Smooth muscle cell (in vitro differentiated cells): Measurements from ENCODE around the gene PDZRN3. TPM values are rescaled to one million over a fixed set of nuclear protein-coding genes. Genes with fewer than 3 reads are reported as not detected.

ENCODE experiments used
- DNase-seq: peaks from one replicate; lab custom pipeline; 2025; ENCODE audit not compliant: unreplicated experiment; lab: John Stamatoyannopoulos, UW
- H2AFZ ChIP-seq: fragments of 200-600 bp; sonication (generic); 2 replicates; pipeline ENCODE4 v1.6.0; 2016; ENCODE audit warnings: antibody characterized with exemption, low read depth, mild to moderate bottlenecking
- H3F3A ChIP-seq: fragments of 200-600 bp; sonication (generic); 2 replicates; pipeline ENCODE4 v1.6.0; 2017; ENCODE audit warnings: antibody characterized with exemption, low read depth
- H3K27ac ChIP-seq: fragments of 200-600 bp; sonication (generic); 2 replicates; pipeline ENCODE4 v1.5.1; 2016; ENCODE audit warnings: low read depth, mild to moderate bottlenecking
- H3K27me3 ChIP-seq: fragments of 200-600 bp; sonication (generic); 2 replicates; pipeline ENCODE4 v1.6.1; 2016; ENCODE audit warnings: low read depth, mild to moderate bottlenecking
- H3K36me3 ChIP-seq: fragments of 200-600 bp; sonication (generic); 2 replicates; pipeline ENCODE4 v1.5.1; 2016; ENCODE audit warnings: low read depth
- H3K4me1 ChIP-seq: fragments of 200-600 bp; sonication (generic); 2 replicates; pipeline ENCODE4 v1.5.1; 2016; ENCODE audit warnings: low read depth
- H3K4me2 ChIP-seq: fragments of 200-600 bp; sonication (generic); 2 replicates; pipeline ENCODE4 v1.6.0; 2016; ENCODE audit warnings: mild to moderate bottlenecking
- H3K4me3 ChIP-seq: fragments of 200-600 bp; sonication (generic); 2 replicates; pipeline ENCODE4 v1.5.1; 2016; ENCODE audit warnings: mild to moderate bottlenecking
- H3K79me2 ChIP-seq: fragments of 200-600 bp; sonication (generic); 2 replicates; pipeline ENCODE4 v1.6.0; 2016; ENCODE audit warnings: low read depth, mild to moderate bottlenecking
- H3K9ac ChIP-seq: fragments of 200-600 bp; sonication (generic); 2 replicates; pipeline ENCODE4 v1.6.0; 2016; ENCODE audit warnings: low read depth
- H3K9me3 ChIP-seq: fragments of 200-600 bp; sonication (generic); replicated peaks from 2 replicates; pipeline ENCODE4 v1.5.1; 2016; ENCODE audit warnings: low read depth
- H4K20me1 ChIP-seq: fragments of 200-600 bp; sonication (generic); 2 replicates; pipeline ENCODE4 v1.6.0; 2016; ENCODE audit warnings: low read depth
- CTCF ChIP-seq: fragments of 200-600 bp; sonication (generic); IDR thresholded peaks from 2 replicates; pipeline ENCODE4 v1.5.1; 2017; ENCODE audit warnings: borderline replicate concordance, mild to moderate bottlenecking, antibody characterized with exemption; ENCODE audit not compliant: insufficient read depth, poor library complexity, severe bottlenecking
- WGBS: methylation state at CpG from one replicate; pipeline ENCODE4 v1.1.7; 2016; ENCODE audit warnings: low lambda C conversion rate; 5-methylcytosine and 5-hydroxymethylcytosine counted together
- polyA plus RNA-seq: library from polyadenylated mRNA; unstranded; fragments of >200 nt; fragmentation: Nextera tagmentation; extraction: Ambion mirVana; gene quantifications from 2 replicates; pipeline ENCODE4 v1.2.1, GENCODE V29; 2016
- total RNA-seq: library from RNA; depleted of rRNA; stranded (reverse); fragments of >200 nt; gene quantifications from 2 replicates; pipeline ENCODE4 v1.2.3, GENCODE V29; 2014

PDZRN3 gene
- total and polyA plus RNA-seq, 2 experiments from 2014 or later, result 99.5 to 128 TPM

- H3K27ac ChIP-seq, result no peak overlapping the region
- WGBS, result 89% methylated on average over 2 of the region's 2 CpGs
- H2AFZ ChIP-seq, result no peak overlapping the region
- H4K20me1 ChIP-seq, result peaks cover 98% of the 10 kb centered on the region
- H3K4me2 ChIP-seq, result no peak overlapping the region
- H3F3A ChIP-seq, result peaks cover 25% of the 10 kb centered on the region
- no peak overlapping the region for H3K4me3 ChIP-seq
- no peak overlapping the region for H3K9ac ChIP-seq
- H3K79me2 ChIP-seq, result peaks cover 87% of the 10 kb centered on the region
- H3K4me1 ChIP-seq, result peaks cover 5% of the 10 kb centered on the region
- H3K27me3 ChIP-seq, result no peaks in the 10 kb centered on the region
- no peaks in the 10 kb centered on the region for H3K36me3 ChIP-seq
- no peak for DNase-seq
- no peak for TF ChIP-seq CTCF
- no peaks in the 10 kb centered on the region for H3K9me3 ChIP-seq
These were observed 49.2 kb downstream of the PDZRN3 start for GRCh38 chr3:73575519-73575918.

- TF ChIP-seq CTCF, result no peak
- peak overlapping the region; percentile 33 for H3K27ac ChIP-seq
- H2AFZ ChIP-seq, result no peak overlapping the region
- no peaks in the 10 kb centered on the region for H3K9me3 ChIP-seq
- H4K20me1 ChIP-seq, result peaks cover 100% of the 10 kb centered on the region
- no peak for DNase-seq
- peaks cover 25% of the 10 kb centered on the region for H3F3A ChIP-seq
- no peaks in the 10 kb centered on the region for H3K36me3 ChIP-seq
- H3K27me3 ChIP-seq, result no peaks in the 10 kb centered on the region
- H3K79me2 ChIP-seq, result peaks cover 93% of the 10 kb centered on the region
- no peak overlapping the region for H3K9ac ChIP-seq
- peaks cover 5% of the 10 kb centered on the region for H3K4me1 ChIP-seq
- H3K4me3 ChIP-seq, result no peak overlapping the region
- H3K4me2 ChIP-seq, result peak overlapping the region; percentile 68
- 90% methylated on average over 2 of the region's 2 CpGs for WGBS
These were observed 51.5 kb downstream of the PDZRN3 start for GRCh38 chr3:73573204-73573603.

GRCh38 chr3:73572368-73572767 lies 52.4 kb downstream of the PDZRN3 start:
- H3K9ac ChIP-seq, result no peak overlapping the region
- no peaks in the 10 kb centered on the region for H3K27me3 ChIP-seq
- peaks cover 14% of the 10 kb centered on the region for H3K4me1 ChIP-seq
- DNase-seq, result no peak
- no peak overlapping the region for H2AFZ ChIP-seq
- H4K20me1 ChIP-seq, result peaks cover 100% of the 10 kb centered on the region
- H3K36me3 ChIP-seq, result no peaks in the 10 kb centered on the region
- no peaks in the 10 kb centered on the region for H3K9me3 ChIP-seq
- WGBS, result 59% methylated on average over 3 of the region's 3 CpGs
- TF ChIP-seq CTCF, result no peak
- peaks cover 93% of the 10 kb centered on the region for H3K79me2 ChIP-seq
- no peak overlapping the region for H3K4me3 ChIP-seq
- H3F3A ChIP-seq, result peaks cover 25% of the 10 kb centered on the region
- H3K27ac ChIP-seq, result peak overlapping the region; percentile 33
- H3K4me2 ChIP-seq, result peak overlapping the region; percentile 68

GRCh38 chr3:73571238-73571794 lies 53.4 kb downstream of the PDZRN3 start:
- H3K4me1 ChIP-seq, result peaks cover 14% of the 10 kb centered on the region
- TF ChIP-seq CTCF, result no peak
- peaks cover 100% of the 10 kb centered on the region for H4K20me1 ChIP-seq
- no peak overlapping the region for H2AFZ ChIP-seq
- H3K4me2 ChIP-seq, result peak overlapping the region; percentile 68
- H3K9me3 ChIP-seq, result no peaks in the 10 kb centered on the region
- no peaks in the 10 kb centered on the region for H3K36me3 ChIP-seq
- H3K4me3 ChIP-seq, result no peak overlapping the region
- H3K27me3 ChIP-seq, result no peaks in the 10 kb centered on the region
- H3F3A ChIP-seq, result peaks cover 21% of the 10 kb centered on the region
- WGBS, result 30% methylated on average over 10 of the region's 10 CpGs
- H3K79me2 ChIP-seq, result peaks cover 93% of the 10 kb centered on the region
- no peak for DNase-seq
- H3K27ac ChIP-seq, result peak overlapping the region; percentile 33
- no peak overlapping the region for H3K9ac ChIP-seq
